Measurements from ENCODE around the gene TMEM201. TPM values are rescaled to one million over a fixed set of nuclear protein-coding genes. Genes with fewer than 3 reads are reported as not detected.
A peak's percentile ranks its signal among the peaks of the same experiment; 100 is the strongest.

TMEM201 gene
- total and polyA plus RNA-seq, 2 of the 13 experiments (the other 11 are each of a cell fraction or from before 2014, with no cell fraction given), result 1.5 to 8.2 TPM

DNA sequence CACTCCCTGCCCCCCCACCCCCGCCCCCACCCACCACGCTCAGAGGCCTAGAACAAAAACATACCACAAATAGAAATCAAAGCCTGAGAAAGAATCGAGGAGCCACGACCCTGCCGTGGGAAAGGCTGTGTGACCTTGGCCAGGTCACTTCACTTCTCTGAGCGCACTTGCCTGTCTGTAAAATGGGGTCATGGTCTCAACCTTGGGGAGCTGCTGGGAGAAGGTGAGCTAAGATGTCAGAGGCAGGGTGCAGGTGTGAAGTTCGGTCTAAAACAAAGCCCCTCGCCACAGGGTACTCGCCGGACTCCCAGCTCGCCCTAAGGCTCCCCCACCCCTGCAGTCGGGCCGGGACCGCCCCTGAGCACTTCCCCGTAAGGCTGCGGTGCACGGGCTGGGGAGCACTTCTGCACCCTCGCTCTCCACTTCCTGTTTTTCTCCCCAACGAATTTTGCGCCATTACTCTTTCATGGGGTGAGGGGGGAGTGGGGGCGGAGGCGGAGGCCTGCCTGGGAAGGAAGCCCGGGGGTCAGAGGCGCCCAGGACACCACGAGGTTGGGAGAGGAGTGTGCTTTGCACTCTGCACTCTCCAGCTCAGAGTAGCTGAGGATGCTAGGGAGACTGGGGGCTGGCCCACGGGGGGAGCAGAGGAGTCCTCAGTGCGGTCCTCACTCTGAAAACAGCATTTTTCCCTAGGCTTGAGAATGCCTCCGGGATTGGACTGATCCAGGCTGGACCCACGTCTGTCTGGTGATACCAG, 40.9 kb downstream of the TMEM201 start:
- H4K20me1 ChIP-seq (ENCODE audit: insufficient read depth, low read length), result no peaks in the 10 kb centered on the region

More for the DNA sequence above, 40.9 kb downstream of the TMEM201 start:
- no peak overlapping the region for H2AFZ ChIP-seq (ENCODE audit: low read length)
- ChIA-PET POLR2A (no interaction called here), CTCF (ENCODE audit: low intra/inter-chr PET ratio, low total read pairs) (no interaction called here)
- H3K27ac ChIP-seq (ENCODE audit: extremely low read length, insufficient read depth, low read length), result no peak overlapping the region
- intact Hi-C loops (cut with micrococcal nuclease; ENCODE audit: unreplicated experiment) (loop anchor here (5.0 kb wide), 1 partner anchor 238 kb away; no protein-coding TSS in a partner anchor), in situ Hi-C loops (cut with HindIII; ENCODE audit: extremely low pct_ligation_motif_present, low pct_unique_long_range_greater_than_20kb) (no loop called here)
- peaks cover 29% of the 10 kb centered on the region for H3K4me1 ChIP-seq (ENCODE audit: insufficient read depth, low read length)
- H3K9ac ChIP-seq (ENCODE audit: insufficient read depth, low read depth, low read length), result no peak overlapping the region
- no peaks in the 10 kb centered on the region for H3K9me3 ChIP-seq (ENCODE audit: low read length)
- TF ChIP-seq ZNF317 (CRISPR knock-in tag; IDR thresholded peaks at IDR 0.05) (no peak), ZMYM3 (CRISPR knock-in tag; IDR thresholded peaks at IDR 0.05) (peak; percentile 93), KLF11 (CRISPR knock-in tag; IDR thresholded peaks at IDR 0.05) (no peak), ZNF605 (CRISPR knock-in tag; IDR thresholded peaks at IDR 0.05) (no peak), HINFP (CRISPR knock-in tag; IDR thresholded peaks at IDR 0.05; ENCODE audit: low read depth) (peak; percentile 71; the same call in 1 of the 2 replicates), ZNF263 (CRISPR knock-in tag; IDR thresholded peaks at IDR 0.05) (peak; percentile 83), ZNF629 (CRISPR knock-in tag; conservative IDR thresholded peaks at IDR 0.05) (peak; percentile 96), RCOR2 (CRISPR knock-in tag; IDR thresholded peaks at IDR 0.05) (peak; percentile 18; the same call in 1 of the 2 replicates), KDM1A (CRISPR knock-in tag; IDR thresholded peaks at IDR 0.05) (peak; percentile 66; the same call in 1 of the 2 replicates), PATZ1 (CRISPR knock-in tag; IDR thresholded peaks at IDR 0.05) (0 out of 2 replicates have a peak, but pooled peaks have one; percentile 16), ZNF768 (CRISPR knock-in tag; IDR thresholded peaks at IDR 0.05) (peak; percentile 97)
- FAIRE-seq (no peak), DNase-seq (ENCODE audit: low spot score) (no peak), ATAC-seq (peak; percentile 12)
- H3K4me2 ChIP-seq (ENCODE audit: low read depth, low read length), result peak overlapping the region; percentile 66
- H3K79me2 ChIP-seq (ENCODE audit: insufficient read depth, low read length), result no peaks in the 10 kb centered on the region
- H3K27me3 ChIP-seq (ENCODE audit: control insufficient read depth in 1 of 2, insufficient read depth in 2 of 2, low read length in 2 of 2), result peaks cover 0 to 23% of the 10 kb centered on the region in 2 experiments; a peak in 4 of 5 replicates
- no TSS peak for BruUV-seq (replicated peaks)
- WGBS (ENCODE audit: low lambda C conversion rate), result 22% methylated on average over 22 of the region's 29 CpGs
- peak overlapping the region in 2 of 3 experiments; percentile 2 to 40; a peak in 1 of 6 replicates for H3K4me3 ChIP-seq (replicated peaks in 1 of 3; ENCODE audit: insufficient read depth in 1 of 3, low read depth in 2 of 3, low read length in 3 of 3)
- no peaks in the 10 kb centered on the region for H3K36me3 ChIP-seq (replicated peaks in 1 of 2; ENCODE audit: control insufficient read depth in 1 of 2, insufficient read depth in 2 of 2, low read length in 2 of 2)
